Effector memory CD4-positive, alpha-beta T cell (primary cell): ENCODE data around the gene PRKCQ.

ENCODE experiments used
- DNase-seq, 3 donors: peaks; one replicate each; pipeline ENCODE4 v3.0.0-alpha.2; 2020
- H3K27ac ChIP-seq: 2 replicates; pipeline ENCODE4 v1.7.0; 2013; ENCODE audit warnings: mild to moderate bottlenecking, low read length, moderate library complexity; ENCODE audit not compliant: insufficient read depth, poor library complexity, severe bottlenecking
- H3K27me3 ChIP-seq: replicated peaks from 2 replicates; pipeline ENCODE4 v1.7.0; 2013; ENCODE audit warnings: mild to moderate bottlenecking, low read length; ENCODE audit not compliant: insufficient read depth, control insufficient read depth, poor library complexity, severe bottlenecking
- H3K36me3 ChIP-seq: 2 replicates; pipeline ENCODE4 v1.7.0; 2013; ENCODE audit warnings: mild to moderate bottlenecking, low read length, moderate library complexity; ENCODE audit not compliant: control insufficient read depth, insufficient read depth
- H3K4me1 ChIP-seq: 2 replicates; pipeline ENCODE4 v1.7.0; 2013; ENCODE audit warnings: low read length, mild to moderate bottlenecking; ENCODE audit not compliant: control insufficient read depth, insufficient read depth, poor library complexity, severe bottlenecking
- H3K4me3 ChIP-seq: 2 replicates; pipeline ENCODE4 v1.7.0; 2013; ENCODE audit warnings: low read length, low read depth, mild to moderate bottlenecking; ENCODE audit not compliant: insufficient read depth, poor library complexity, severe bottlenecking
- H3K9me3 ChIP-seq: 2 replicates; pipeline ENCODE4 v1.7.0; 2013; ENCODE audit warnings: mild to moderate bottlenecking, low read length, moderate library complexity; ENCODE audit not compliant: control insufficient read depth

PRKCQ gene

DNA sequence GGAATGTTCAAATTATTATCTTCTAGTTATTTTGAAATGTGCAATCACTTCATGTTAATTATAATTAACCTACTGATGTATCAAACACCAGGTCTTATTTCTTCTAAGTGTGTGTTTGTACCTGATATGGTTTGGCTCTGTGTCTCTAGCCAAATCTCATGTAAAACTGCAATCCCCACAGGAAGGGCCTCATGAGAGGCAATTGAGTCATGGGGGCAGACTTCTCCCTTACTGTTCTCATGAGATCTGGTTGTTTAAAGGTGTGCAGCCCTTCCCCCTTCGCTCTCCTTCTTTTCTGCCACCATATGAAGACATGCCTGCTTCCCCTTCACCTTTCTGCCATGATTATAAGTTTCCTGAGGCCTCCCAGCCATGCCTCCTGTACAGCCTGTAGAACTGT is 18.6 kb upstream of the PRKCQ start:
- no peaks in the 10 kb centered on the region for H3K9me3 ChIP-seq
- peaks cover 35% of the 10 kb centered on the region for H3K4me1 ChIP-seq
- H3K27ac ChIP-seq: no peak overlapping the region
- H3K4me3 ChIP-seq: no peak overlapping the region
- H3K36me3 ChIP-seq: peaks cover 5% of the 10 kb centered on the region
- DNase-seq: no peak
- no peaks in the 10 kb centered on the region for H3K27me3 ChIP-seq

DNA sequence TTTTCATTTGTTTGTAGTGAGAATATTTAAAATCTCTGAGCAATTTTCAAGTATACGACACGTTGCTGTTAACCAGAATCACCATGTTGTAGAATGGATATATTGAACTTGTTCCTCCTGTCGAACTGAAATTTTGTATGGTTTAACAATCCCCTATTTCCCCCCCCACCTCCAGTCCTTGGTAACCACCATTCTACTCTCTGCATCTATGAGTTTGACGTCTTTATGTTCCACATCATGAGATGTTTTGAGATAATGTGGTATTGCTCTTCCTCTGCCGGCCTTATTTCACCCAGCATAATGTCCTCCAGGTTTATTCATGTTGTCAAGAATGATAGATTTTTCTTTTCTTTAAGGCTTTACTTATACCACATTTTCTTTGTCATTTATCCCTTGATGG is 17.4 kb upstream of the PRKCQ start:
- no peak for DNase-seq
- H3K27me3 ChIP-seq: no peaks in the 10 kb centered on the region
- H3K36me3 ChIP-seq: peaks cover 5% of the 10 kb centered on the region
- no peak overlapping the region for H3K4me3 ChIP-seq
- H3K9me3 ChIP-seq: no peaks in the 10 kb centered on the region
- peak overlapping the region; percentile 7 for H3K27ac ChIP-seq
- peaks cover 47% of the 10 kb centered on the region for H3K4me1 ChIP-seq

- Histone ChIP-seq H3K4me1 (peaks cover 48% of the 10 kb centered on the region), H3K9me3 (no peaks in the 10 kb centered on the region), H3K27ac (peak overlapping the region; percentile 35), H3K36me3 (peaks cover 5% of the 10 kb centered on the region), H3K4me3 (no peak overlapping the region), H3K27me3 (no peaks in the 10 kb centered on the region)
- DNase-seq: no peak
These were observed 15.4 kb upstream of the PRKCQ start for GRCh38 chr10:6595499-6595898.

DNA sequence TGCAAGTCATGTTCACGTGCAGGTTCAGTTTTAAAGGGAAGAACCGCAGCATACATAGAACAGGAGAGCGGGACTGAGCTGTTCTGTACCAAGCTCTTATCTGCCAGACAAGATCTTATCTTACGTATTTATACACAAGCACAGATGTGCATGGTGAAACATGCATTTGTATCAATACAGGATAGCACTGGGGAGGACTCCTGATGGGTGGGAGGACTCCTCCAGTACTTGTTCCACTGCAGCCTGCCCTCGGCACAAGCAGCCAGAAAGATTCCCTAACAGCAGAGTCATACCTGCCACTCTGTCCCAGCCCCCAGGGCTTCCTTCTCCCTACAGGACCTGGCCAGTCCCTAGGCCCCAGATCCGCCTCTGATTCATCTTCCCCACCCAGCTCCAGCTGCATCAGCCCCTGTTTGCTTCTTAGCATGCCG is 13.2 kb upstream of the PRKCQ start:
- Histone ChIP-seq H3K27ac (peak overlapping the region; percentile 70), H3K4me1 (peaks cover 61% of the 10 kb centered on the region), H3K4me3 (no peak overlapping the region), H3K27me3 (no peaks in the 10 kb centered on the region), H3K36me3 (peaks cover 12% of the 10 kb centered on the region), H3K9me3 (no peaks in the 10 kb centered on the region)
- no peak for DNase-seq

DNA sequence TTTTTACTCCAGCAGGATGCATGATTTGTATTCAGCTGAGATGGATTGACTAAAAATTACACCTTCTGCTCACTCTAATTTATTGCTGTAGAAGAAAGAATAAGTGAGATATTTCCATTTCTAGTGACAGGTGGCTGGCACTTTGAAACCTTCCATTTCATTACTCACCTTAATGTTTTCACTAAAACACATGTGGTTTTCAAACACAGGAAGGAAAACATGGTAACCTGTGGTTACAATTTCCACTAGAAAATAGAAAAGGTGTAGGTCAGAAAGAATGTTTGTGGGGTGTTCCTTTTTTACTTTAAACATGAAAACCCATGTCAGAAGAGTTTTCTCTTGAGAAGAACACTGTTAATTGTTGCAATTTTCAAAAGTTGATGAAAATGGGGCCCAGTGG is 12.0 kb upstream of the PRKCQ start:
- Histone ChIP-seq H3K4me1 (peaks cover 68% of the 10 kb centered on the region), H3K9me3 (no peaks in the 10 kb centered on the region), H3K36me3 (peaks cover 12% of the 10 kb centered on the region), H3K27ac (peak overlapping the region; percentile 70), H3K4me3 (peak overlapping the region; percentile 2), H3K27me3 (no peaks in the 10 kb centered on the region)
- no peak for DNase-seq

DNA sequence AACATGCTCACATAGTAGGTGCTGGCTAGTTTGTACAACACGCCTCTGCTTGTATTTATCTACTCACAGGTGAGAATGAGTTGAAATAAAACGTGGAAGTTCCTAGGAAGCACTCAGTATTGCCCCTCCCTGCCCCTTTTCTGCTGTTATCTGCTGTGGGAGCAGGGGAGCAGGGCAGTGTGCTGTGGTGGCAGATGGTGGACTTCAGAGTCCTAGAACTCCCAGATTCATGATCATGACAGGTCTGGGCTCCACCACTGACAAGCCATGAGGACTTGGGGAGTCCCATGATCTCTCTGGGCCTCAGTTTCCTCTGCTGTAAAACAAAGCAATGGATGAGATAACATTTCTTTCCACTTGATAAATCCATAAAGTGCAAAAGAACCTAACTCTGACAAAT is 11.6 kb upstream of the PRKCQ start:
- no peak for DNase-seq
- H3K9me3 ChIP-seq: no peaks in the 10 kb centered on the region
- H3K36me3 ChIP-seq: peaks cover 12% of the 10 kb centered on the region
- no peak overlapping the region for H3K4me3 ChIP-seq
- no peaks in the 10 kb centered on the region for H3K27me3 ChIP-seq
- H3K27ac ChIP-seq: peak overlapping the region; percentile 70
- peaks cover 68% of the 10 kb centered on the region for H3K4me1 ChIP-seq

GRCh38 chr10:6590100-6590499 is 10.0 kb upstream of the PRKCQ start:
- Histone ChIP-seq H3K4me3 (no peak overlapping the region), H3K4me1 (peaks cover 71% of the 10 kb centered on the region), H3K27ac (peak overlapping the region; percentile 48), H3K27me3 (no peaks in the 10 kb centered on the region), H3K9me3 (no peaks in the 10 kb centered on the region), H3K36me3 (peaks cover 12% of the 10 kb centered on the region)
- DNase-seq: no peak

GRCh38 chr10:6589287-6590094 is 9.4 kb upstream of the PRKCQ start:
- Histone ChIP-seq H3K36me3 (peaks cover 12% of the 10 kb centered on the region), H3K27me3 (no peaks in the 10 kb centered on the region), H3K9me3 (no peaks in the 10 kb centered on the region), H3K4me3 (no peak overlapping the region), H3K27ac (peak overlapping the region; percentile 48), H3K4me1 (peaks cover 70% of the 10 kb centered on the region)
- DNase-seq: no peak

GRCh38 chr10:6588845-6589244 is 8.8 kb upstream of the PRKCQ start:
- H3K4me1 ChIP-seq: peaks cover 63% of the 10 kb centered on the region
- DNase-seq: no peak
- peak overlapping the region; percentile 26 for H3K4me3 ChIP-seq
- no peaks in the 10 kb centered on the region for H3K9me3 ChIP-seq
- H3K27ac ChIP-seq: peak overlapping the region; percentile 48
- H3K27me3 ChIP-seq: no peaks in the 10 kb centered on the region
- peaks cover 12% of the 10 kb centered on the region for H3K36me3 ChIP-seq

- no peaks in the 10 kb centered on the region for H3K27me3 ChIP-seq
- peak overlapping the region; percentile 48 for H3K27ac ChIP-seq
- H3K9me3 ChIP-seq: no peaks in the 10 kb centered on the region
- no peak for DNase-seq
- H3K36me3 ChIP-seq: peaks cover 12% of the 10 kb centered on the region
- no peak overlapping the region for H3K4me3 ChIP-seq
- H3K4me1 ChIP-seq: peaks cover 57% of the 10 kb centered on the region
These were observed 8.0 kb upstream of the PRKCQ start for GRCh38 chr10:6588082-6588481.
